HG03097 (cell line): ENCODE measurements around the gene C1orf210.

Experiments used
- ATAC-seq: cut with Tn5 transposase; IDR thresholded peaks from one replicate; pipeline ENCODE4 v1.9.1; 2021; ENCODE audit not compliant: unreplicated experiment, low FRiP score

C1orf210 gene

GRCh38 chr1:43285269-43285990, at the start of gene C1orf210:
C1orf210 (minus strand) TSS chr1:43285581; CDS start chr1:43283270, 2,311 bp downstream.
- ATAC-seq = no peak

GRCh38 chr1:43334453-43335205, 49.2 kb upstream of the C1orf210 start:
- ATAC-seq = no peak

GRCh38 chr1:43331688-43332087, 46.3 kb upstream of the C1orf210 start:
- no peak for ATAC-seq

GRCh38 chr1:43329995-43330751, 44.8 kb upstream of the C1orf210 start:
- ATAC-seq = no peak

GRCh38 chr1:43327549-43328292, 42.3 kb upstream of the C1orf210 start:
- ATAC-seq = no peak

- no peak for ATAC-seq
Measured at GRCh38 chr1:43325381-43325780, 40.0 kb upstream of the C1orf210 start.

GRCh38 chr1:43324810-43325209, 39.4 kb upstream of the C1orf210 start:
- ATAC-seq = no peak

GRCh38 chr1:43322506-43322905, 37.1 kb upstream of the C1orf210 start:
- no peak for ATAC-seq

GRCh38 chr1:43321331-43321891, 36.0 kb upstream of the C1orf210 start:
- no peak for ATAC-seq

- ATAC-seq = no peak
Measured at GRCh38 chr1:43319766-43320165, 34.4 kb upstream of the C1orf210 start.

GRCh38 chr1:43319288-43319687, 33.9 kb upstream of the C1orf210 start:
- ATAC-seq = no peak

GRCh38 chr1:43318831-43319230, 33.5 kb upstream of the C1orf210 start:
- ATAC-seq = no peak

- no peak for ATAC-seq
Measured at GRCh38 chr1:43317817-43318471, 32.6 kb upstream of the C1orf210 start.

GRCh38 chr1:43316738-43317520, 31.5 kb upstream of the C1orf210 start:
- no peak for ATAC-seq

GRCh38 chr1:43315963-43316737, 30.8 kb upstream of the C1orf210 start:
- ATAC-seq = no peak

- ATAC-seq = no peak
Measured at GRCh38 chr1:43315481-43315880, 30.1 kb upstream of the C1orf210 start.

- no peak for ATAC-seq
Measured at GRCh38 chr1:43314233-43314632, 28.9 kb upstream of the C1orf210 start.

GRCh38 chr1:43313771-43314170, 28.4 kb upstream of the C1orf210 start:
- no peak for ATAC-seq
